VCaP (cell line): ENCODE measurements around the gene BAIAP2L1.

ENCODE experiments used
- H3K27ac ChIP-seq: fragments of 450-650 bp; 2 replicates; pipeline ENCODE4 v1.5.1; 2017
- CTCF ChIP-seq: fragments of 450-650 bp; conservative IDR thresholded peaks from 2 replicates; pipeline ENCODE4 v1.5.1; 2017; ENCODE audit warnings: mild to moderate bottlenecking, moderate library complexity

Gene BAIAP2L1

DNA sequence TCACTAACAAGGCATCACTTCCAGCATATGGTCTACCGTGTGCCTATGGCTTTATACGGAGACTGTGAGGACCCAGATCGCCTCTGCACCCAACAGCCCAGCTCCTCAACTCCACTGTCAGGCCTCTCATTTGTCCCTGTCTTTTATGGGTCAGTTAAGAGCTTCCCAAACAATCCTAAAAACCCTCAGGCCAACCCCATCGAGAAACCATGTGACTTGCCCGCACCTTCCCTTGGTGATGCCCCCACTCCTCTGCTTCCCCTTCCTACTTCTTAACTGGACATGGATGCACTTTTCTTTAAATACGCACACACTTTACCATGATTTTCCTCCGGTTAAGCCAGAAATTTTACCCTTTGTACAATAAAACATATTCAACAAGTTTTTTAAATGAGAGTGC is 46.8 kb downstream of the BAIAP2L1 start:
- peak overlapping the region; percentile 77 for H3K27ac ChIP-seq
- no peak for TF ChIP-seq CTCF

GRCh38 chr7:98352621-98353020 is 48.3 kb downstream of the BAIAP2L1 start:
- TF ChIP-seq CTCF, result no peak
- H3K27ac ChIP-seq, result peak overlapping the region; percentile 15; the same call in 1 of the 2 replicates

DNA sequence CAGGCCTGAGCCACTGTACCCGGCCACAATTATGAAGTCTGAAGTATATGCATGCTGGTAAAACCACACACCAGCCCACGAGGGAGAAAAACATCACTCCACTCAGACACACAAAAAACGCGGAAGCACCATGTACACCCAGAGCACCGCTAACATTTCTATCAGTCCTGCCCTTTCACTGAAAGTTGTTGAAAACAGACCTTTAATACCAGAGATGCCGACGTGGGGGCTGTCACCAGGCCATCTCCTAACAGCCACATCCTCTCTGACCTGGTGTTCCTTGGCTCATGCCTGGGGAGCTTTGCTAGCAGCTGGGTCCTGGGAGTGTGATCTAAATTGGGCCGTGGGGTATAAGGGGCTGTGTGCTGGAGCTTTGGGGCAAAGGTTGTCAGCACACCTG is 49.8 kb downstream of the BAIAP2L1 start:
- no peak overlapping the region for H3K27ac ChIP-seq
- no peak for TF ChIP-seq CTCF

DNA sequence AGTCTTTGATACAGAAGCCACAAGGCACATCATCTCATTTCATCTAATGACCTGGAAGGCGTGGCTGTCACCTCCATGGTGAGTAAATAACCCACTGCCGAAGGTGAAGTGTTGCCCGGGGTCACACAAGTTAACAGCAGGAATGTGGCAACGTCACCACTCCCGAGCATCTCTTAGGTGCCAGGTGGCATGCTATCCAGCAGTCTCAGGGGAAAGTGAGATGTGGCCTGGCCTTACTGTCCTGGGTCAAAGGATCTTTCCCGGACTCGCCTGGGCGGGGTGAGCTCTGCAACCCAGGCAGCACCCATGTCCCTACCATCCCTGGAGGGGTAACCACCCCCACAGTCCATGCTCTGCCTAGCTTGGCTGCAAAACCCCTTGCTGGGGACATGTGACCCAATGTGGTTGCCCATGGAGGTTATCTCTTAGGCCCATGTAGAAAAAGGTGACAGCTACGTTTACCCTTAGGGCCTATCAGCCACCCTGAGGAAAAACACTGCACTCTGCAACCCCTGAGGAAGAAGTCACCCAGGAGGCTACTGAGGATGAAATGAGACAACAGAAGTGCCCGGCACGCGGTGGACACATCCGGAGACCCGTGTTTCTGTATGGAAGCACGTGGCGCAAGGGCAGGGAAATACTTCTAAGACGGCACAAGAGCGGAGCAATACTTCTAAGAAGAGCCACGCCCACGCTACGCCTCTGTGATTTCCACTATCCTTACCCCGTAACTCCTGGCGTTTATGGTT is 52.0 kb downstream of the BAIAP2L1 start:
- no peak for TF ChIP-seq CTCF
- no peak overlapping the region for H3K27ac ChIP-seq

- no peak for TF ChIP-seq CTCF
- no peak overlapping the region for H3K27ac ChIP-seq
Observed at GRCh38 chr7:98346515-98347069, 54.3 kb downstream of the BAIAP2L1 start.

DNA sequence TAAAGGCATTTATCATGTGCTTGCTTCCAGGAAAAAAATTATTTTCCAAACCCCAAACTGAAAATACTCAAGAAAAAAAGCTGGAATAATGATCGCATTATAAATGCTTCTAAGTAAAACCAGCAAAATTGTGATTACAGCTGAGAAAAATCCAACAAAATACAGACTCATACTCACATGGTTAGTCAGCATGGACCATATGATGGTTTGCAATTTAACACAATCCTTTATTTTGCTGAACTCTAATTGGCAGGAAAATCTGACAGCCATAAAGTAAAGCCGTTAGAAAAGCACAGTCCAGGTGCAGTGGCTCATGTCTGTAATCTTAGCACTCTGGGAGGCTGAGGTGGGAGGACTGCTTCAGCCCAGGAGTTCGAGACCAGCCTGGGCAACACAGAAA is 59.8 kb downstream of the BAIAP2L1 start:
- no peak for TF ChIP-seq CTCF
- H3K27ac ChIP-seq, result no peak overlapping the region

DNA sequence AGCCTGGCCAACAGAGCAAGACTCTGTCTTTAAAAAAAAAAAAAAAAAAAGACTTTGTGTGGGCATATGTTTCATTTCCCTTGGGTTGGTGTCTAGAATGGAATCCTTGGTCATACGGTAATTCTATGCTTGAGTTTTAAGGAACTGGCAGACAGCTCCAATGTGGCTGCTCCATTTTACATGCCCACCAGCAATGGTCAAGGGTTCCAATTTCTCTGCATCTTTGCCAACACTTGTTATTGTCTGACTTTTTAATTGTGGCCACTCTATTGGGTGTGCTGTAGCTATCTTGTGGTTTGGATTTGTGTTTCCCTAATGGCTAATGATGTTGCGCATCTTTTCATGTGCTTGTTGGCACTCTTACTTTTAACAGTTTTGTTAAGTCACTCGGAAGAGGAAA is 61.8 kb downstream of the BAIAP2L1 start:
- no peak overlapping the region for H3K27ac ChIP-seq
- no peak for TF ChIP-seq CTCF
